Breast epithelium (tissue), 3 donors: ENCODE results near the gene GSK3A.

Experiments
- CTCF ChIP-seq, 3 donors: fragments of 450-650 bp; IDR thresholded peaks; one replicate each; pipeline ENCODE4 v1.5.1; 2016 to 2017; ENCODE audit warnings: antibody characterized with exemption in 3 of 3, mild to moderate bottlenecking in 3 of 3, moderate library complexity in 3 of 3
- POLR2A ChIP-seq: fragments of 450-650 bp; IDR thresholded peaks from one replicate; pipeline ENCODE4 v1.6.1; 2016; ENCODE audit warnings: antibody characterized with exemption, mild to moderate bottlenecking, moderate library complexity
- POLR2AphosphoS5 ChIP-seq, 3 donors: sonication (generic); formaldehyde crosslinking; IDR thresholded peaks; one replicate each; pipeline ENCODE4 v1.6.1; 2017; ENCODE audit warnings: antibody characterized with exemption in 3 of 3

GRCh38 chr19:42284066-42284501 is 41.7 kb upstream of the GSK3A start:
- TF ChIP-seq CTCF (IDR thresholded peaks at IDR 0.05) = no peak
- no peak for TF ChIP-seq POLR2AphosphoS5 (IDR thresholded peaks at IDR 0.05)
- TF ChIP-seq POLR2A = no peak
